HCT116 (cell line): ENCODE data around the gene RANBP17. TPM values are rescaled to one million over a fixed set of nuclear protein-coding genes. Genes with fewer than 3 reads are reported as not detected.

Source experiments
- ATAC-seq: fragments of 200-7000 bp; cut with Tn5 transposase; 2 replicates; pipeline ENCODE4 v1.9.1; 2020; ENCODE audit warnings: mild to moderate bottlenecking, moderate library complexity
- BruUV-seq: library from RNA; stranded (reverse); fragments of 400-500 nt; replicated peaks from 2 replicates; lab custom pipeline; 2021; lab: Mats Ljungman, UMichigan
- CTCF ChIA-PET: fragments of 300-600 bp; sonication (Branson Sonifier 250); formaldehyde crosslinking; loops from one replicate; lab custom pipeline; 2021; ENCODE audit warnings: antibody characterized with exemption; lab: Charles Lee
- POLR2A ChIA-PET: fragments of 300-600, 350-600 bp; sonication (Branson Sonifier 250); formaldehyde crosslinking; loops from one replicate; lab custom pipeline; 2021; ENCODE audit warnings: antibody characterized with exemption; lab: Charles Lee
- RAD21 ChIA-PET, 2 experiments: fragments of 300-600 bp; sonication (Branson Sonifier 250); formaldehyde crosslinking; loops; one replicate each; lab custom pipeline; 2023; ENCODE audit warnings: low total read pairs in 2 of 2; ENCODE audit not compliant: uncharacterized antibody in 2 of 2, unreplicated experiment in 2 of 2, low non-redundant PET in 1 of 2; lab: Charles Lee
- DNase-seq: peaks from one replicate; pipeline ENCODE4 v3.0.0-alpha.2; 2010; ENCODE audit warnings: low read depth, low spot score
- H2AFZ ChIP-seq: fragments of 200-600 bp; shearing (Covaris generic), sonication (generic); 2 replicates; pipeline ENCODE4 v1.6.1; 2017; ENCODE audit warnings: low read depth, mixed run types, mixed read lengths, antibody characterized with exemption, low read length; ENCODE audit not compliant: poor library complexity, severe bottlenecking
- H3K27ac ChIP-seq: 2 replicates; pipeline ENCODE4 v1.5.1; 2012; ENCODE audit warnings: low read depth, low read length
- H3K27me3 ChIP-seq: fragments of 200-600 bp; sonication (generic); 2 replicates; pipeline ENCODE4 v1.6.1; 2016; ENCODE audit warnings: mixed run types, low read length, mixed read lengths; ENCODE audit not compliant: insufficient read depth
- H3K36me3 ChIP-seq, 2 experiments: fragments of 200-500 bp in 1 of 2; fragments of 200-600 bp in 1 of 2; sonication (Bioruptor generic) in 1 of 2; sonication (generic) in 1 of 2; 2 replicates each; pipeline versions ENCODE4 v1.5.1 to v1.6.1; 2014 to 2016; ENCODE audit warnings: low read length in 2 of 2, inconsistent platforms in 1 of 2, mixed read lengths in 1 of 2, mixed run types in 1 of 2; ENCODE audit not compliant: insufficient read depth in 2 of 2, control insufficient read depth in 1 of 2
- H3K4me1 ChIP-seq, 2 experiments: fragments of 200-600 bp in 1 of 2; sonication (generic) in 1 of 2; 2 replicates each; pipeline versions ENCODE4 v1.5.1 to v1.6.1; 2012 to 2017; ENCODE audit warnings: low read length in 2 of 2, inconsistent platforms in 1 of 2, mild to moderate bottlenecking in 1 of 2, mixed read lengths in 1 of 2, mixed run types in 1 of 2, moderate library complexity in 1 of 2; ENCODE audit not compliant: insufficient read depth in 2 of 2, control insufficient read depth in 1 of 2
- H3K4me2 ChIP-seq: fragments of 200-600 bp; sonication (generic); 2 replicates; pipeline ENCODE4 v1.6.1; 2017; ENCODE audit warnings: mixed run types, low read length, mixed read lengths
- H3K4me3 ChIP-seq, 2 experiments: fragments of 200-600 bp in 1 of 2; sonication (generic) in 1 of 2; replicated peaks in 1 of 2; 2 replicates each; pipeline ENCODE4 v1.5.1; 2011 to 2016; ENCODE audit warnings: low read length in 2 of 2, control low read depth in 1 of 2, low read depth in 1 of 2, mild to moderate bottlenecking in 1 of 2, mixed read lengths in 1 of 2, mixed run types in 1 of 2
- H3K79me2 ChIP-seq: fragments of 200-600 bp; sonication (generic); 2 replicates; pipeline ENCODE4 v1.6.1; 2017; ENCODE audit warnings: mild to moderate bottlenecking, mixed run types, low read length, moderate library complexity, mixed read lengths; ENCODE audit not compliant: insufficient read depth
- H3K9ac ChIP-seq: fragments of 200-600 bp; sonication (generic); 2 replicates; pipeline ENCODE4 v1.6.1; 2016; ENCODE audit warnings: low read length, mixed read lengths
- H3K9me2 ChIP-seq: fragments of 200-600 bp; sonication (generic), shearing (Covaris generic); 2 replicates; pipeline ENCODE4 v1.6.1; 2017; ENCODE audit warnings: mixed run types, mild to moderate bottlenecking, moderate library complexity; ENCODE audit not compliant: insufficient read depth
- H3K9me3 ChIP-seq, 2 experiments: fragments of 200-500 bp in 1 of 2; fragments of 200-600 bp in 1 of 2; sonication (Bioruptor generic) in 1 of 2; sonication (generic) in 1 of 2; 2 replicates each; pipeline ENCODE4 v1.6.1; 2014 to 2017; ENCODE audit warnings: low read length in 2 of 2, mixed read lengths in 2 of 2, inconsistent platforms in 1 of 2, low read depth in 1 of 2, mild to moderate bottlenecking in 1 of 2, mixed run types in 1 of 2, moderate library complexity in 1 of 2; ENCODE audit not compliant: control insufficient read depth in 1 of 2, insufficient read depth in 1 of 2
- H4K20me1 ChIP-seq: fragments of 200-600 bp; sonication (generic), shearing (Covaris generic); 2 replicates; pipeline ENCODE4 v1.6.1; 2017; ENCODE audit warnings: mixed run types, mild to moderate bottlenecking, moderate library complexity; ENCODE audit not compliant: insufficient read depth
- ATF3 ChIP-seq: IDR thresholded peaks from 2 replicates; pipeline ENCODE4 v1.6.1; 2012
- ELF1 ChIP-seq: IDR thresholded peaks from 2 replicates; pipeline ENCODE4 v1.6.1; 2012; ENCODE audit warnings: low read depth, borderline replicate concordance
- FOSL1 ChIP-seq: IDR thresholded peaks from 2 replicates; pipeline ENCODE4 v1.6.1; 2012; ENCODE audit warnings: low read depth
- POLR2A ChIP-seq: IDR thresholded peaks from 2 replicates; pipeline ENCODE4 v1.7.0; 2011; ENCODE audit warnings: borderline replicate concordance; ENCODE audit not compliant: insufficient read depth, insufficient read length; ENCODE audit errors: extremely low read depth
- POLR2AphosphoS5 ChIP-seq: IDR thresholded peaks from 2 replicates; pipeline ENCODE4 v1.6.1; 2011; ENCODE audit warnings: mild to moderate bottlenecking, low read depth, low read length, moderate library complexity
- RAD21 ChIP-seq: IDR thresholded peaks from 2 replicates; pipeline ENCODE4 v1.6.1; 2012; ENCODE audit warnings: low read depth, mild to moderate bottlenecking
- REST ChIP-seq: IDR thresholded peaks from 2 replicates; pipeline ENCODE4 v1.6.1; 2012; ENCODE audit warnings: low read depth
- ZBTB33 ChIP-seq: IDR thresholded peaks from 2 replicates; pipeline ENCODE4 v1.6.1; 2011; ENCODE audit warnings: mild to moderate bottlenecking, low read length, moderate library complexity; ENCODE audit not compliant: insufficient replicate concordance; ENCODE audit errors: extremely low read depth
- ZFX ChIP-seq: fragments of 450-650 bp; IDR thresholded peaks from 2 replicates; pipeline ENCODE4 v1.6.1; 2017
- intact Hi-C: fragments of 100-400 bp; cut with micrococcal nuclease; formaldehyde crosslinking; loops from 2 replicates; pipeline ENCODE4 v1.10.0; 2022
- total RNA-seq: library from RNA; stranded (reverse); gene quantifications from one replicate; pipeline ENCODE4 v1.2.1, GENCODE V29; 2021; ENCODE audit not compliant: unreplicated experiment

RANBP17 gene
- total RNA-seq, 1 experiment from 2014 or later, result 18.2 TPM

- no peaks in the 10 kb centered on the region for H3K79me2 ChIP-seq
- H3K27me3 ChIP-seq, result no peaks in the 10 kb centered on the region
- BruUV-seq, result no TSS peak
- no peak overlapping the region for H3K4me3 ChIP-seq
- no peaks in the 10 kb centered on the region for H3K9me2 ChIP-seq
- H2AFZ ChIP-seq, result no peak overlapping the region
- H3K4me2 ChIP-seq, result no peak overlapping the region
- no peaks in the 10 kb centered on the region for H3K36me3 ChIP-seq
- H4K20me1 ChIP-seq, result no peaks in the 10 kb centered on the region
- no peak overlapping the region for H3K27ac ChIP-seq
- ChIA-PET CTCF (no interaction called here), RAD21 (no interaction called here), POLR2A (no interaction called here)
- ATAC-seq (no peak), DNase-seq (no peak)
- intact Hi-C loops, result no loop called here
- H3K9me3 ChIP-seq, result no peaks in the 10 kb centered on the region
- no peak overlapping the region for H3K9ac ChIP-seq
- 0 out of 4 replicates have a peak, but pooled peaks cover 0 to 5% of the 10 kb centered on the region in 2 experiments for H3K4me1 ChIP-seq
- TF ChIP-seq RAD21, result no peak
- TF ChIP-seq REST, result no peak
- no peak for TF ChIP-seq ZFX
- TF ChIP-seq ELF1, result no peak
- TF ChIP-seq FOSL1, result no peak
- no peak for TF ChIP-seq POLR2A
- TF ChIP-seq POLR2AphosphoS5, result no peak
- TF ChIP-seq ATF3, result no peak
- TF ChIP-seq ZBTB33, result no peak
Measured at GRCh38 chr5:171155621-171156020, 293.8 kb downstream of the RANBP17 start.
